Type B pancreatic cell (in vitro differentiated cells): Measurements from ENCODE around the gene TEKT5. TPM values are rescaled to one million over a fixed set of nuclear protein-coding genes. Genes with fewer than 3 reads are reported as not detected.

Source experiments
- DNase-seq: peaks from one replicate; pipeline ENCODE4 v3.0.0; 2021; ENCODE audit warnings: mixed read lengths; ENCODE audit not compliant: unreplicated experiment; ENCODE audit errors: extremely low spot score
- H3K27ac Mint-ChIP-seq: 2 replicates; pipeline ENCODE4 v1.8.0; 2021; ENCODE audit warnings: mild to moderate bottlenecking, mixed read lengths
- H3K27me3 Mint-ChIP-seq: 2 replicates; pipeline ENCODE4 v1.8.0; 2021; ENCODE audit warnings: mixed read lengths
- H3K36me3 Mint-ChIP-seq: 2 replicates; pipeline ENCODE4 v1.8.0; 2021; ENCODE audit warnings: mixed read lengths
- H3K4me1 Mint-ChIP-seq: one replicate; pipeline ENCODE4 v1.8.0; 2021; ENCODE audit warnings: mixed read lengths; ENCODE audit not compliant: unreplicated experiment
- H3K4me3 Mint-ChIP-seq: 2 replicates; pipeline ENCODE4 v1.8.0; 2021; ENCODE audit warnings: mild to moderate bottlenecking, mixed read lengths
- H3K9me3 Mint-ChIP-seq: 2 replicates; pipeline ENCODE4 v1.8.0; 2021; ENCODE audit warnings: mixed read lengths
- CTCF ChIP-seq: fragments of 200-600 bp; sonication (generic); conservative IDR thresholded peaks from 2 replicates; pipeline ENCODE4 v1.5.0; 2021; ENCODE audit warnings: antibody characterized with exemption, mild to moderate bottlenecking
- total RNA-seq: library from RNA; stranded (reverse); gene quantifications from 2 replicates; pipeline ENCODE4 v1.2.1, GENCODE V29; 2021; ENCODE audit warnings: low replicate concordance

TEKT5 gene
- total RNA-seq, 1 donor from 2014 or later = 0.41 TPM

GRCh38 chr16:10692470-10692869, 2.3 kb downstream of the TEKT5 start:
- H3K9me3 Mint-ChIP-seq = no peaks in the 10 kb centered on the region
- no peaks in the 10 kb centered on the region for H3K36me3 Mint-ChIP-seq
- no peaks in the 10 kb centered on the region for H3K4me1 Mint-ChIP-seq
- no peak for TF ChIP-seq CTCF
- H3K4me3 Mint-ChIP-seq = no peak overlapping the region
- H3K27me3 Mint-ChIP-seq = no peaks in the 10 kb centered on the region
- H3K27ac Mint-ChIP-seq = no peak overlapping the region
- no peak for DNase-seq

GRCh38 chr16:10688726-10689125, 6.0 kb downstream of the TEKT5 start:
- Mint-ChIP-seq H3K4me1 (no peaks in the 10 kb centered on the region), H3K27me3 (no peaks in the 10 kb centered on the region), H3K9me3 (no peaks in the 10 kb centered on the region), H3K27ac (no peak overlapping the region), H3K36me3 (no peaks in the 10 kb centered on the region), H3K4me3 (no peak overlapping the region)
- DNase-seq = peak; percentile 34
- no peak for TF ChIP-seq CTCF

- peak; percentile 60 for DNase-seq
- no peaks in the 10 kb centered on the region for H3K36me3 Mint-ChIP-seq
- no peak overlapping the region for H3K4me3 Mint-ChIP-seq
- no peaks in the 10 kb centered on the region for H3K27me3 Mint-ChIP-seq
- H3K4me1 Mint-ChIP-seq = no peaks in the 10 kb centered on the region
- H3K27ac Mint-ChIP-seq = no peak overlapping the region
- no peak for TF ChIP-seq CTCF
- H3K9me3 Mint-ChIP-seq = no peaks in the 10 kb centered on the region
Measured at GRCh38 chr16:10688291-10688690, 6.4 kb downstream of the TEKT5 start.

- H3K27ac Mint-ChIP-seq = no peak overlapping the region
- no peaks in the 10 kb centered on the region for H3K27me3 Mint-ChIP-seq
- H3K9me3 Mint-ChIP-seq = no peaks in the 10 kb centered on the region
- no peak overlapping the region for H3K4me3 Mint-ChIP-seq
- H3K36me3 Mint-ChIP-seq = no peaks in the 10 kb centered on the region
- TF ChIP-seq CTCF = no peak
- H3K4me1 Mint-ChIP-seq = no peaks in the 10 kb centered on the region
- DNase-seq = peak; percentile 31
Measured at GRCh38 chr16:10685709-10686108, 9.0 kb downstream of the TEKT5 start.

GRCh38 chr16:10684511-10685151, 10.1 kb downstream of the TEKT5 start:
- no peaks in the 10 kb centered on the region for H3K27me3 Mint-ChIP-seq
- no peak overlapping the region for H3K27ac Mint-ChIP-seq

More at GRCh38 chr16:10684511-10685151, 10.1 kb downstream of the TEKT5 start:
- peak; percentile 47 for DNase-seq
- Mint-ChIP-seq H3K9me3 (no peaks in the 10 kb centered on the region), H3K4me1 (no peaks in the 10 kb centered on the region), H3K36me3 (no peaks in the 10 kb centered on the region), H3K4me3 (no peak overlapping the region)
- TF ChIP-seq CTCF = no peak
